ENCODE results near the gene IL21R. TPM values are rescaled to one million over a fixed set of nuclear protein-coding genes. Genes with fewer than 3 reads are reported as not detected.

The IL21R gene
- total RNA-seq, 1 experiment from 2014 or later: 1.9 TPM

- H3K9me2 ChIP-seq (replicated peaks; ENCODE audit: insufficient read depth, low read length): no peaks in the 10 kb centered on the region
- H3K4me2 ChIP-seq (ENCODE audit: low read depth, low read length, poor library complexity, severe bottlenecking): no peak overlapping the region
- no peaks in the 10 kb centered on the region for H3K27me3 ChIP-seq (ENCODE audit: low read length)
- no peak overlapping the region for H3K9ac ChIP-seq (ENCODE audit: low read length)
- H2AFZ ChIP-seq (ENCODE audit: low read length): no peak overlapping the region
- DNase-seq: no peak
- H3K4me3 ChIP-seq (ENCODE audit: low read length): no peak overlapping the region
- no peaks in the 10 kb centered on the region for H3K9me3 ChIP-seq (ENCODE audit: low read length)
- no peak overlapping the region for H3K27ac ChIP-seq (ENCODE audit: low read length)
- no peaks in the 10 kb centered on the region for H3K36me3 ChIP-seq (ENCODE audit: insufficient read depth, low read length)
- H4K20me1 ChIP-seq (ENCODE audit: insufficient read depth, low read depth, low read length): no peaks in the 10 kb centered on the region
- H3K4me1 ChIP-seq (ENCODE audit: low read length): peaks cover 6% of the 10 kb centered on the region
- H3K79me2 ChIP-seq (ENCODE audit: low read length): no peaks in the 10 kb centered on the region
Measured at GRCh38 chr16:27445502-27446175, 43.7 kb downstream of the IL21R start.

GRCh38 chr16:27446721-27447120, 44.7 kb downstream of the IL21R start:
- Histone ChIP-seq H3K36me3 (ENCODE audit: insufficient read depth, low read length) (no peaks in the 10 kb centered on the region), H3K4me3 (ENCODE audit: low read length) (no peak overlapping the region), H2AFZ (ENCODE audit: low read length) (no peak overlapping the region), H3K9ac (ENCODE audit: low read length) (no peak overlapping the region), H3K4me2 (ENCODE audit: low read depth, low read length, poor library complexity, severe bottlenecking) (no peak overlapping the region), H3K79me2 (ENCODE audit: low read length) (no peaks in the 10 kb centered on the region), H4K20me1 (ENCODE audit: insufficient read depth, low read depth, low read length) (no peaks in the 10 kb centered on the region), H3K27me3 (ENCODE audit: low read length) (no peaks in the 10 kb centered on the region), H3K9me3 (ENCODE audit: low read length) (no peaks in the 10 kb centered on the region), H3K9me2 (replicated peaks; ENCODE audit: insufficient read depth, low read length) (no peaks in the 10 kb centered on the region), H3K27ac (ENCODE audit: low read length) (no peak overlapping the region), H3K4me1 (ENCODE audit: low read length) (peaks cover 11% of the 10 kb centered on the region)
- DNase-seq: no peak

GRCh38 chr16:27447301-27447700, 45.3 kb downstream of the IL21R start:
- peaks cover 11% of the 10 kb centered on the region for H3K4me1 ChIP-seq (ENCODE audit: low read length)
- H3K36me3 ChIP-seq (ENCODE audit: insufficient read depth, low read length): no peaks in the 10 kb centered on the region
- no peak overlapping the region for H3K27ac ChIP-seq (ENCODE audit: low read length)
- no peak overlapping the region for H3K4me3 ChIP-seq (ENCODE audit: low read length)
- no peaks in the 10 kb centered on the region for H3K27me3 ChIP-seq (ENCODE audit: low read length)
- no peak overlapping the region for H3K9ac ChIP-seq (ENCODE audit: low read length)
- no peaks in the 10 kb centered on the region for H3K9me2 ChIP-seq (replicated peaks; ENCODE audit: insufficient read depth, low read length)
- no peak overlapping the region for H3K4me2 ChIP-seq (ENCODE audit: low read depth, low read length, poor library complexity, severe bottlenecking)
- no peaks in the 10 kb centered on the region for H3K9me3 ChIP-seq (ENCODE audit: low read length)
- H2AFZ ChIP-seq (ENCODE audit: low read length): no peak overlapping the region
- DNase-seq: no peak
- H3K79me2 ChIP-seq (ENCODE audit: low read length): no peaks in the 10 kb centered on the region
- H4K20me1 ChIP-seq (ENCODE audit: insufficient read depth, low read depth, low read length): no peaks in the 10 kb centered on the region

GRCh38 chr16:27448532-27449433, 46.8 kb downstream of the IL21R start:
- H3K4me3 ChIP-seq (ENCODE audit: low read length): no peak overlapping the region
- H3K27ac ChIP-seq (ENCODE audit: low read length): no peak overlapping the region
- H3K4me1 ChIP-seq (ENCODE audit: low read length): peaks cover 11% of the 10 kb centered on the region
- no peak overlapping the region for H2AFZ ChIP-seq (ENCODE audit: low read length)
- H3K9me3 ChIP-seq (ENCODE audit: low read length): no peaks in the 10 kb centered on the region
- H3K9ac ChIP-seq (ENCODE audit: low read length): no peak overlapping the region
- H3K9me2 ChIP-seq (replicated peaks; ENCODE audit: insufficient read depth, low read length): no peaks in the 10 kb centered on the region
- H3K27me3 ChIP-seq (ENCODE audit: low read length): no peaks in the 10 kb centered on the region
- no peaks in the 10 kb centered on the region for H4K20me1 ChIP-seq (ENCODE audit: insufficient read depth, low read depth, low read length)
- H3K79me2 ChIP-seq (ENCODE audit: low read length): no peaks in the 10 kb centered on the region
- H3K36me3 ChIP-seq (ENCODE audit: insufficient read depth, low read length): no peaks in the 10 kb centered on the region
- no peak overlapping the region for H3K4me2 ChIP-seq (ENCODE audit: low read depth, low read length, poor library complexity, severe bottlenecking)
- DNase-seq: no peak

GRCh38 chr16:27449434-27450195, 47.6 kb downstream of the IL21R start:
- no peak for DNase-seq
- H3K79me2 ChIP-seq (ENCODE audit: low read length): no peaks in the 10 kb centered on the region
- no peaks in the 10 kb centered on the region for H3K9me2 ChIP-seq (replicated peaks; ENCODE audit: insufficient read depth, low read length)
- H4K20me1 ChIP-seq (ENCODE audit: insufficient read depth, low read depth, low read length): no peaks in the 10 kb centered on the region
- H3K4me2 ChIP-seq (ENCODE audit: low read depth, low read length, poor library complexity, severe bottlenecking): no peak overlapping the region
- H3K27ac ChIP-seq (ENCODE audit: low read length): no peak overlapping the region
- H3K4me3 ChIP-seq (ENCODE audit: low read length): no peak overlapping the region
- no peak overlapping the region for H2AFZ ChIP-seq (ENCODE audit: low read length)
- no peaks in the 10 kb centered on the region for H3K27me3 ChIP-seq (ENCODE audit: low read length)
- no peaks in the 10 kb centered on the region for H3K36me3 ChIP-seq (ENCODE audit: insufficient read depth, low read length)
- H3K4me1 ChIP-seq (ENCODE audit: low read length): peaks cover 11% of the 10 kb centered on the region
- no peaks in the 10 kb centered on the region for H3K9me3 ChIP-seq (ENCODE audit: low read length)
- no peak overlapping the region for H3K9ac ChIP-seq (ENCODE audit: low read length)

- no peaks in the 10 kb centered on the region for H3K27me3 ChIP-seq (ENCODE audit: low read length)
- no peak overlapping the region for H2AFZ ChIP-seq (ENCODE audit: low read length)
- H3K4me2 ChIP-seq (ENCODE audit: low read depth, low read length, poor library complexity, severe bottlenecking): no peak overlapping the region
- no peaks in the 10 kb centered on the region for H3K9me3 ChIP-seq (ENCODE audit: low read length)
- H3K27ac ChIP-seq (ENCODE audit: low read length): no peak overlapping the region
- H3K4me1 ChIP-seq (ENCODE audit: low read length): peaks cover 11% of the 10 kb centered on the region
- H3K4me3 ChIP-seq (ENCODE audit: low read length): no peak overlapping the region
- no peak overlapping the region for H3K9ac ChIP-seq (ENCODE audit: low read length)
- no peaks in the 10 kb centered on the region for H3K79me2 ChIP-seq (ENCODE audit: low read length)
- H3K36me3 ChIP-seq (ENCODE audit: insufficient read depth, low read length): no peaks in the 10 kb centered on the region
- no peak for DNase-seq
- no peaks in the 10 kb centered on the region for H4K20me1 ChIP-seq (ENCODE audit: insufficient read depth, low read depth, low read length)
- H3K9me2 ChIP-seq (replicated peaks; ENCODE audit: insufficient read depth, low read length): no peaks in the 10 kb centered on the region
Measured at GRCh38 chr16:27450196-27450549, 48.2 kb downstream of the IL21R start.

GRCh38 chr16:27452569-27453493, 50.9 kb downstream of the IL21R start:
- Histone ChIP-seq H4K20me1 (ENCODE audit: insufficient read depth, low read depth, low read length) (no peaks in the 10 kb centered on the region), H3K4me2 (ENCODE audit: low read depth, low read length, poor library complexity, severe bottlenecking) (no peak overlapping the region), H3K36me3 (ENCODE audit: insufficient read depth, low read length) (no peaks in the 10 kb centered on the region), H3K4me3 (ENCODE audit: low read length) (no peak overlapping the region), H2AFZ (ENCODE audit: low read length) (no peak overlapping the region), H3K27ac (ENCODE audit: low read length) (no peak overlapping the region), H3K9me2 (replicated peaks; ENCODE audit: insufficient read depth, low read length) (no peaks in the 10 kb centered on the region), H3K79me2 (ENCODE audit: low read length) (no peaks in the 10 kb centered on the region), H3K9me3 (ENCODE audit: low read length) (no peaks in the 10 kb centered on the region), H3K27me3 (ENCODE audit: low read length) (no peaks in the 10 kb centered on the region), H3K4me1 (ENCODE audit: low read length) (peaks cover 11% of the 10 kb centered on the region), H3K9ac (ENCODE audit: low read length) (no peak overlapping the region)
- no peak for DNase-seq

Data from Karpas-422 (cell line).